Brain microvascular endothelial cell (primary cell): Measurements from ENCODE around the gene FAM83F.

Source experiments
- DNase-seq: peaks from one replicate; pipeline ENCODE4 v3.0.0-alpha.2; 2020
- H3K27ac ChIP-seq: fragments of 250-450 bp; sonication (Bioruptor Pico); 2 replicates; pipeline ENCODE4 v1.5.1; 2020; ENCODE audit warnings: mild to moderate bottlenecking, moderate library complexity
- H3K27me3 ChIP-seq: fragments of 250-450 bp; sonication (Bioruptor Pico); replicated peaks from 2 replicates; pipeline ENCODE4 v1.5.1; 2020; ENCODE audit warnings: mild to moderate bottlenecking
- H3K36me3 ChIP-seq: fragments of 250-450 bp; sonication (Bioruptor Pico); replicated peaks from 2 replicates; pipeline ENCODE4 v1.5.1; 2020; ENCODE audit warnings: mild to moderate bottlenecking
- H3K4me3 ChIP-seq: 2 replicates; pipeline ENCODE4 v1.5.1; 2011; ENCODE audit warnings: low read depth, mild to moderate bottlenecking, control low read depth, low read length, moderate library complexity
- in situ Hi-C: cut with HindIII; loops from 2 replicates; pipeline ENCODE4 v1.10.0; 2017; ENCODE audit warnings: low sequenced_read_pairs, low pct_ligation_motif_present
- TF ChIP-seq, protein P1 (sequence below): IDR thresholded peaks from 2 replicates; pipeline ENCODE4 v1.5.1; 2011; ENCODE audit warnings: low read depth, mild to moderate bottlenecking, moderate library complexity, low read length, control low read depth, inconsistent platforms; ENCODE audit errors: missing control alignments

FAM83F gene

DNA sequence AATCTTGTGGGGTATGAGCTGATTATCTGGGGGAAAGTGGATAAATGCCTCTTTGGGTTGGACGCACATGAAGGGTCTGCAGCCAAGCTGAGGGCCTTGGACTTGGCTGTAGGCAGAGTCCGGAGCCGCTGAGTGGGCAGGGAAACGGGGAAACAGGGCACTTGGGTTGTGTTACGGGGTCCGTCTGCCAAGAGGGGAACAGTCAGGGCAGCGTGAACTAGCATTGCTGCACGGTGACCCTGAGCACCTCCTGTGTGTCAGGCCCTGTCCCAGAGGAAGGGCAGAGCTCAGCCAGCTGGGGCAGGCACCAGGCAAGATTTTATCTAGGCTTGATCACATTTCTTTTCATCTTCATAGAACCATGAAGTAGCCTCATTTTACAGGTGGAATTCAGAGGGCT, 11.9 kb downstream of the FAM83F start:
- TF ChIP-seq, protein P1, sequence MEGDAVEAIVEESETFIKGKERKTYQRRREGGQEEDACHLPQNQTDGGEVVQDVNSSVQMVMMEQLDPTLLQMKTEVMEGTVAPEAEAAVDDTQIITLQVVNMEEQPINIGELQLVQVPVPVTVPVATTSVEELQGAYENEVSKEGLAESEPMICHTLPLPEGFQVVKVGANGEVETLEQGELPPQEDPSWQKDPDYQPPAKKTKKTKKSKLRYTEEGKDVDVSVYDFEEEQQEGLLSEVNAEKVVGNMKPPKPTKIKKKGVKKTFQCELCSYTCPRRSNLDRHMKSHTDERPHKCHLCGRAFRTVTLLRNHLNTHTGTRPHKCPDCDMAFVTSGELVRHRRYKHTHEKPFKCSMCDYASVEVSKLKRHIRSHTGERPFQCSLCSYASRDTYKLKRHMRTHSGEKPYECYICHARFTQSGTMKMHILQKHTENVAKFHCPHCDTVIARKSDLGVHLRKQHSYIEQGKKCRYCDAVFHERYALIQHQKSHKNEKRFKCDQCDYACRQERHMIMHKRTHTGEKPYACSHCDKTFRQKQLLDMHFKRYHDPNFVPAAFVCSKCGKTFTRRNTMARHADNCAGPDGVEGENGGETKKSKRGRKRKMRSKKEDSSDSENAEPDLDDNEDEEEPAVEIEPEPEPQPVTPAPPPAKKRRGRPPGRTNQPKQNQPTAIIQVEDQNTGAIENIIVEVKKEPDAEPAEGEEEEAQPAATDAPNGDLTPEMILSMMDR: no peak
- no peak overlapping the region for H3K4me3 ChIP-seq
- H3K36me3 ChIP-seq: no peaks in the 10 kb centered on the region
- H3K27me3 ChIP-seq: peaks cover 3% of the 10 kb centered on the region
- no peak overlapping the region for H3K27ac ChIP-seq
- no peak for DNase-seq
- in situ Hi-C loops: loop anchor here (25.0 kb wide), 1 partner anchor 444 kb away; the partner anchor contains the start of gene CACNA1I

DNA sequence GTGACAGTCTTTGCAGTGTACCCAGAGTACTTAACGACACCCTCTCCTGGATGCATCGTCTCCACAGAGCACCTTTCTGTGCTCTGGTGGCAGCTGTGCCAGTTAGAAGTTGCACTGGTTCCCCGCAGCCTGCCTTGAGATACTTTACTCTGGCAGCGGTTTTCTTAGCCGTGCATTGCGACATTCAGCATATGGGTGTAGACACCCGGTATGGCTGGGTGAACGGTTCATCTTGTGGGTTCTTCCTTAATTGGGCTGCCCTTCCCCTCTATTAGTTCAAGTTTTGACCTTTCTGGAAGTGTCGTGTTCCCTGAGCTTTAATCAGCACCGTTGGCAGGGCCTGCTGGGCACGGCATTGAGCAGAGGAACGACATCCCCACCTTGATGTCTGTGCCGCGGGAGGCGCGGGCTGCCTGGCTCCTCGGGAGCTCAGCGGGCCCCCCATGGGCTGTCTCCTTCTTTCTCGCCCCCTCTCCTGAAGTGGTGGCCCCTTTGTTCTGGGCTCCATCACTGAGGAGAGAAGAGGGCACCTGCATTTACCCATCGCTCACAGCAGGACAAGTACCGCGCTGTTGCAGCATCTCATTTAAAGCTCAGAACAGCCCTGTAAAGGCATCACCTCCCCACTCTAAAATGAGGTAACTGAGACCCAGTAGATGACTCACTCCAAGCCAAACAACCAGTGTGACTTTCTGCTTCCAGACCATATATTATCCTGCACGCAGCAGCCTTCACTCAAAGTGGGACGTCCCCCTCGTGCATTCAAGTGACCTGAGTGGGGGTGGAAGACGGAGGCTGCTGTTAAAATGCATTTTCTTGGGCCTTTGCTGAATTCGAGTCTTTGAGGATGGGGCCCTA, 13.3 kb downstream of the FAM83F start:
- H3K27me3 ChIP-seq: peaks cover 3% of the 10 kb centered on the region
- H3K4me3 ChIP-seq: no peak overlapping the region
- no peak overlapping the region for H3K27ac ChIP-seq
- in situ Hi-C loops: loop anchor here (25.0 kb wide), 1 partner anchor 446 kb away; the partner anchor contains the start of gene CACNA1I
- H3K36me3 ChIP-seq: no peaks in the 10 kb centered on the region
- TF ChIP-seq, protein P1: no peak
- DNase-seq: no peak

DNA sequence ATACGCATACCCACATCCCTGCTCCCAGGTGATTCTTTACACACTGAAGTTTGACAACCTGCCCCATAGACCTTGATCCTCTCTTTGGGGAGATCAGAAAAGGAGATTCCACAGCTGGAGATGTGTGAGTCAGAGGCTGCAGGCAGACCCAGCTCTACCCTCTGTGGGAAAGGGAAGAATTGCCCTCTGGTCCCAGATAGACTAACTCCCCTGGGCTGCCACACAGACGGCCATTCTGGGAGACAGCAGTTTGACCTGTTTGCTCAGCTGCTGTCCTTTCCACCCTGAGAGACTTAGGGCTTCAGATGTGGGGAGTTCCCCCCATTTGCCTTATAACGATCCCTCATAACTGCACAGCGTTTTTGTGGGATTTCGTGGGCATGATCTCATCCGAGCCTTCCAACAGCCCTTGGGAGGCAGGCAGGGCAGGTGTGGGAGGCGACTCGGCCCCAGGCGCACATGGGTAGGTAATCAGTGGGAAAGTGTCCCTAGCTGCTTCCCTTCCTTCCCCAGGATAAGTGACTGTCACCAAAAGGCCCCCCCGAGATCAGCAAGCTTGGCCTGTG, 14.1 kb downstream of the FAM83F start:
- no peak overlapping the region for H3K4me3 ChIP-seq
- in situ Hi-C loops: loop anchor here (25.0 kb wide), 1 partner anchor 447 kb away; the partner anchor contains the start of gene CACNA1I

DNA sequence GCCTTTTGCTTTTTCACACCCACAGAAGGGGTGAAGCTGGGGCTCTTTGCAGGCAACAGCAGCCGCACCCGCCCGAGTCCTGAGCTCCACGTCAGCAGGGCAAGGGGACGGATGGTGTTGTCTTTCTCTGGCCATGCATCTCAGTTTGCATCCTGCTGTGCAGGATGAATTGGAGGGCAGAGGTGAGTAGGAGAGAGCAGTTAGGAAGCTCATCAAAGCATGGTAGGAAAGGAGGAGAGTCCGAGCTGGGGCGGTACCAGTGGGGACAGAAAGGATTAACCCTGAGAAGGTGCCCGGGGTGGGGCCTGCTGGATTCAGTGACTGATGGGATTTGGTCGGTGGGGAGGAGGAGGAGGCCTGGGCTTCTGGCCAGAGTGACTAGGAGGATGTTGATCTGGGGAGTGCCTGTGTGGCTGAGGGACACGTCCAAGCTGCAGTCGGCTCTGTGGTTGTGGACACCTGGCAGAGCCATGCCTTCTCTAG, 14.6 kb downstream of the FAM83F start:
- H3K27ac ChIP-seq: no peak overlapping the region
- H3K36me3 ChIP-seq: no peaks in the 10 kb centered on the region
- DNase-seq: peak; percentile 15
- in situ Hi-C loops: loop anchor here (25.0 kb wide), 1 partner anchor 447 kb away; the partner anchor contains the start of gene CACNA1I
- peaks cover 3% of the 10 kb centered on the region for H3K27me3 ChIP-seq
- TF ChIP-seq, protein P1: no peak
- no peak overlapping the region for H3K4me3 ChIP-seq

More for the DNA sequence above, 14.1 kb downstream of the FAM83F start:
- Histone ChIP-seq H3K36me3 (no peaks in the 10 kb centered on the region), H3K27me3 (peaks cover 3% of the 10 kb centered on the region), H3K27ac (no peak overlapping the region)
- TF ChIP-seq, protein P1: no peak
- peak; percentile 4 for DNase-seq

DNA sequence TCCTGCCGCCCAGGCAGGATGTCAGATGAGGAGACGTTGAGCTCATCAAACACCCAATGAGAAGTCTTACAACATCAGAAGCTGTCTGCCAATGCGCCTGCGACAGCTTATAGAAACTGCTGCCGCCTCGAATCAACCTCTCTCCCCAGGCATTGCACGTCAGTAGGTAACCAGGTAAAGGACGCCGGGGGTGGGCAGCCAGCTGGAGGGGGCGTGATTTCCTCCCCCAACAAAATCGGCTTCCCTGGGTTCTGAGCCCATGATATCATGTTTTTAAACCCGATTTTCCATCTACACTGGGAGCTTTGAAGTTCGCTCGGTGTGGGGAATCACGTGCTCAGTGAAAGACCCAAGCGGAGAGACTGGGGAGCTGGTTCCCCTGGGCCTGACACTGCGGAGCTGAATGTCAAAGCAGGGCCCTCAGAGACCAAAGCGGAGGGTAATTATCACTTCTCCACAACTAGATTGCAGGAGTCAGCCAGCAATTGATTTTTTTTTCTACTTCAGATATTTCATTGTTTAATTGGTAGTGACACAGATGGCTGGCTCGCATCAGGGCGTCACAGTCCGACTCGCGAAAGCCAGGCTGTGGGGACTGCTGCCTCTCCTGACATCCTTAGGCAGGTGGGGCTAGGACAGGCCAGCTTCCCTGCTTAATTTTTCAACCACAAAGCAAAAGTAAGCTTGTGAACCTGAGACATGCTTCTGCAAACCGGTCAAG, 15.4 kb downstream of the FAM83F start:
- Histone ChIP-seq H3K27me3 (peaks cover 3% of the 10 kb centered on the region), H3K4me3 (no peak overlapping the region), H3K27ac (no peak overlapping the region), H3K36me3 (no peaks in the 10 kb centered on the region)
- DNase-seq: no peak
- TF ChIP-seq, protein P1: no peak
- in situ Hi-C loops: loop anchor here (25.0 kb wide), 1 partner anchor 448 kb away; the partner anchor contains the start of gene CACNA1I
